ENCODE results near the gene MED20. TPM values are rescaled to one million over a fixed set of nuclear protein-coding genes. Genes with fewer than 3 reads are reported as not detected.
A peak's percentile ranks its signal among the peaks of the same experiment; 100 is the strongest.

Gene MED20
- total RNA-seq, 4 donors from 2014 or later = 9.6 to 14.9 (median 14.2) TPM

DNA sequence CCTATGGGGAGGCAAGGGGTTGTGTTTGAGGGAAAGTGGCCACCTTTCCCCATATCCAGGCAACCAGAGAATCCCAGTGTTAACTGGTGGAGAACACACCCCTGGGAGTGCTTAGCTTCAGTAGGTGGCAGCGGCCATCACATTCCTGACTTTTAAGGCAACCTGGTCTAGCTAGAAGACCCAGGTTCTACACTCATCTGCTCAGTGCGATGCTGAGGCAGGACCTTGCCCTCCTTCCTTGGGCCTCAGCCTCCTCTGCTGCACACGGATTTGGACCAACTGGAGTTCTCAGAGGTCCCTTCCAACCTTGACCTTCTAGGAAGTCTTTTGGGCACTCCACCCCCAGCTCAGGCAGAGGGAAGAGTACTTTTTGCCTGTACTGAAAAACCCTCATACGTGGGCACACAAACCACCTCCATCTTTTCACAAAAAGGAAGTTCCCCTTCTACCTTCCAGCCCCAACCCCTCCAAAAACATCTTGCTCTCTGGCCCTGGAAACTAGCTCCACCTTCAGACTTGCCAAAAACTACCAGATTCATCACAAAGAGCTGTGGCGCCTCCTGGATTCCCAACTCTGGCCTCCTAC lies 17.7 kb upstream of the MED20 start:
- Histone ChIP-seq H3K27me3 (no peaks in the 10 kb centered on the region), H3K9me3 (no peaks in the 10 kb centered on the region), H3K27ac (replicated peaks in 1 of 4) (peak overlapping the region; percentile 86 to 96 (median 92)), H3K4me1 (peaks cover 57 to 68% (median 60%) of the 10 kb centered on the region in 4 donors), H3K36me3 (peaks cover 14 to 47% (median 35%) of the 10 kb centered on the region in 4 donors), H3K4me3 (no peak overlapping the region)
- WGBS = 55% methylated on average over 3 of the region's 5 CpGs
- TF ChIP-seq, protein P1, sequence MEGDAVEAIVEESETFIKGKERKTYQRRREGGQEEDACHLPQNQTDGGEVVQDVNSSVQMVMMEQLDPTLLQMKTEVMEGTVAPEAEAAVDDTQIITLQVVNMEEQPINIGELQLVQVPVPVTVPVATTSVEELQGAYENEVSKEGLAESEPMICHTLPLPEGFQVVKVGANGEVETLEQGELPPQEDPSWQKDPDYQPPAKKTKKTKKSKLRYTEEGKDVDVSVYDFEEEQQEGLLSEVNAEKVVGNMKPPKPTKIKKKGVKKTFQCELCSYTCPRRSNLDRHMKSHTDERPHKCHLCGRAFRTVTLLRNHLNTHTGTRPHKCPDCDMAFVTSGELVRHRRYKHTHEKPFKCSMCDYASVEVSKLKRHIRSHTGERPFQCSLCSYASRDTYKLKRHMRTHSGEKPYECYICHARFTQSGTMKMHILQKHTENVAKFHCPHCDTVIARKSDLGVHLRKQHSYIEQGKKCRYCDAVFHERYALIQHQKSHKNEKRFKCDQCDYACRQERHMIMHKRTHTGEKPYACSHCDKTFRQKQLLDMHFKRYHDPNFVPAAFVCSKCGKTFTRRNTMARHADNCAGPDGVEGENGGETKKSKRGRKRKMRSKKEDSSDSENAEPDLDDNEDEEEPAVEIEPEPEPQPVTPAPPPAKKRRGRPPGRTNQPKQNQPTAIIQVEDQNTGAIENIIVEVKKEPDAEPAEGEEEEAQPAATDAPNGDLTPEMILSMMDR (IDR thresholded peaks at IDR 0.05) = no peak
- TF ChIP-seq EP300 (IDR thresholded peaks at IDR 0.05) (no peak), POLR2A (IDR thresholded peaks at IDR 0.05; ENCODE audit: low read depth) (no peak), POLR2AphosphoS5 (IDR thresholded peaks at IDR 0.05) (no peak)
- no peak for DNase-seq (ENCODE audit: extremely low spot score)
- intact Hi-C loops (cut with DNase I) = loop anchor here (10.0 kb wide), 1 partner anchor 94 kb away; no protein-coding TSS in a partner anchor

GRCh38 chr6:41937861-41938574 lies 17.1 kb upstream of the MED20 start:
- Histone ChIP-seq H3K9me3 (no peaks in the 10 kb centered on the region), H3K27ac (replicated peaks in 1 of 4) (peak overlapping the region; percentile 34 to 96 (median 88)), H3K27me3 (no peaks in the 10 kb centered on the region), H3K4me3 (no peak overlapping the region), H3K4me1 (peaks cover 57 to 68% (median 60%) of the 10 kb centered on the region in 4 donors), H3K36me3 (peaks cover 20 to 54% (median 42%) of the 10 kb centered on the region in 4 donors)
- no peak for TF ChIP-seq POLR2A (IDR thresholded peaks at IDR 0.05; ENCODE audit: low read depth)
- TF ChIP-seq, protein P1 (IDR thresholded peaks at IDR 0.05) = no peak
- no peak for TF ChIP-seq EP300 (IDR thresholded peaks at IDR 0.05)
- no peak for TF ChIP-seq POLR2AphosphoS5 (IDR thresholded peaks at IDR 0.05)
- intact Hi-C loops (cut with DNase I) = loop anchor here (2.0 to 10.0 kb wide), 2 partner anchors 93 to 107 kb away; no protein-coding TSS in a partner anchor
- WGBS = 49% methylated on average over 4 of the region's 4 CpGs
- DNase-seq (ENCODE audit: extremely low spot score) = no peak

DNA sequence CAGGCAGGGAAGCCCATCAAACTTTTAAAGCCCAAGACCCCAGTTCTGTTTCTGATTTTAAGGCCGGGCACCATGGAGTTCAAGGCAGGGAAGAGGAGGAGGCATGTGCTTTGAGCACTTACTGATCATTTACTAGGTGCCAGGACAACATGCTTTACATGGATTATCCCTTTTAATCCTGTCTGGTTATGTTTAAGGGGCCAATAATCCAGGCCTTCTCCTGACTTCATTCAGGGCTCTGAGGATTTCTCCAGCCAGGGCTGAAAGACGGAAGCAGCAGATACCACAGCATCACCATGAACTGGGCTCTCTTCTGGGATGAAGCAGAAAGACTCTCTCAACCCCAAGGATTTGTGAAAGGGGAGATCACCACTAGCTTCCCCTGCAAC lies 16.5 kb upstream of the MED20 start:
- no peaks in the 10 kb centered on the region for H3K27me3 ChIP-seq
- H3K36me3 ChIP-seq = peaks cover 26 to 60% (median 47%) of the 10 kb centered on the region in 4 donors
- no peaks in the 10 kb centered on the region for H3K9me3 ChIP-seq
- intact Hi-C loops (cut with DNase I) = loop anchor here (2.0 to 10.0 kb wide), 2 partner anchors 93 to 107 kb away; no protein-coding TSS in a partner anchor
- no peak overlapping the region for H3K4me3 ChIP-seq
- H3K4me1 ChIP-seq = peaks cover 55 to 64% (median 58%) of the 10 kb centered on the region in 4 donors
- no peak for DNase-seq (ENCODE audit: extremely low spot score)
- 62% methylated on average over 2 of the region's 2 CpGs for WGBS
- H3K27ac ChIP-seq (replicated peaks in 1 of 4) = peak overlapping the region; percentile 20 to 96 (median 60)
- TF ChIP-seq, protein P1 (IDR thresholded peaks at IDR 0.05) = no peak
- TF ChIP-seq POLR2A (IDR thresholded peaks at IDR 0.05; ENCODE audit: low read depth) (no peak), EP300 (IDR thresholded peaks at IDR 0.05) (no peak), POLR2AphosphoS5 (IDR thresholded peaks at IDR 0.05) (no peak)

GRCh38 chr6:41936073-41936837 lies 15.3 kb upstream of the MED20 start:
- H3K27ac ChIP-seq (replicated peaks in 1 of 4) = peak overlapping the region in 3 of 4 donors; percentile 9 to 96 (median 21)
- H3K36me3 ChIP-seq = peaks cover 38 to 72% (median 59%) of the 10 kb centered on the region in 4 donors
- H3K27me3 ChIP-seq = no peaks in the 10 kb centered on the region
- no peak overlapping the region for H3K4me3 ChIP-seq
- intact Hi-C loops (cut with DNase I) = loop anchor here (2.0 to 10.0 kb wide), 2 partner anchors 91 to 109 kb away; no protein-coding TSS in a partner anchor
- WGBS = 38% methylated on average over 8 of the region's 10 CpGs
- H3K9me3 ChIP-seq = no peaks in the 10 kb centered on the region
- peaks cover 50 to 55% (median 53%) of the 10 kb centered on the region in 4 donors for H3K4me1 ChIP-seq
- peak; percentile 10 to 36 for TF ChIP-seq POLR2AphosphoS5 (IDR thresholded peaks at IDR 0.05)
- TF ChIP-seq, protein P1 (IDR thresholded peaks at IDR 0.05) = peak; percentile 71 to 90 (median 73)
- no peak for TF ChIP-seq POLR2A (IDR thresholded peaks at IDR 0.05; ENCODE audit: low read depth)
- TF ChIP-seq EP300 (IDR thresholded peaks at IDR 0.05) = no peak
- DNase-seq (ENCODE audit: extremely low spot score) = no peak

Measured in esophagus muscularis mucosa (tissue), 4 donors.